Measurements from ENCODE around the gene CNDP2. TPM values are rescaled to one million over a fixed set of nuclear protein-coding genes. Genes with fewer than 3 reads are reported as not detected.

The CNDP2 gene
- total and polyA plus RNA-seq, 2 experiments from 2014 or later, result 79.2 to 114 TPM

GRCh38 chr18:74528913-74529312, 32.8 kb downstream of the CNDP2 start:
- Histone ChIP-seq H3K27ac (no peak overlapping the region), H3K4me1 (ENCODE audit: low read depth) (no peaks in the 10 kb centered on the region), H3K4me3 (no peak overlapping the region), H3K9me3 (ENCODE audit: low read depth) (no peaks in the 10 kb centered on the region), H3K27me3 (no peaks in the 10 kb centered on the region), H3K36me3 (no peaks in the 10 kb centered on the region)
- TF ChIP-seq, protein P1, sequence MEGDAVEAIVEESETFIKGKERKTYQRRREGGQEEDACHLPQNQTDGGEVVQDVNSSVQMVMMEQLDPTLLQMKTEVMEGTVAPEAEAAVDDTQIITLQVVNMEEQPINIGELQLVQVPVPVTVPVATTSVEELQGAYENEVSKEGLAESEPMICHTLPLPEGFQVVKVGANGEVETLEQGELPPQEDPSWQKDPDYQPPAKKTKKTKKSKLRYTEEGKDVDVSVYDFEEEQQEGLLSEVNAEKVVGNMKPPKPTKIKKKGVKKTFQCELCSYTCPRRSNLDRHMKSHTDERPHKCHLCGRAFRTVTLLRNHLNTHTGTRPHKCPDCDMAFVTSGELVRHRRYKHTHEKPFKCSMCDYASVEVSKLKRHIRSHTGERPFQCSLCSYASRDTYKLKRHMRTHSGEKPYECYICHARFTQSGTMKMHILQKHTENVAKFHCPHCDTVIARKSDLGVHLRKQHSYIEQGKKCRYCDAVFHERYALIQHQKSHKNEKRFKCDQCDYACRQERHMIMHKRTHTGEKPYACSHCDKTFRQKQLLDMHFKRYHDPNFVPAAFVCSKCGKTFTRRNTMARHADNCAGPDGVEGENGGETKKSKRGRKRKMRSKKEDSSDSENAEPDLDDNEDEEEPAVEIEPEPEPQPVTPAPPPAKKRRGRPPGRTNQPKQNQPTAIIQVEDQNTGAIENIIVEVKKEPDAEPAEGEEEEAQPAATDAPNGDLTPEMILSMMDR (IDR thresholded peaks at IDR 0.05; ENCODE audit: low read depth, low read length), result no peak
- DNase-seq (ENCODE audit: low read depth in 1 of 2, low spot score in 1 of 2), result no peak

- TF ChIP-seq, protein P1 (IDR thresholded peaks at IDR 0.05; ENCODE audit: low read depth, low read length), result no peak
- Histone ChIP-seq H3K4me1 (ENCODE audit: low read depth) (no peaks in the 10 kb centered on the region), H3K36me3 (no peaks in the 10 kb centered on the region), H3K9me3 (ENCODE audit: low read depth) (no peaks in the 10 kb centered on the region), H3K4me3 (no peak overlapping the region), H3K27ac (no peak overlapping the region), H3K27me3 (no peaks in the 10 kb centered on the region)
- no peak for DNase-seq (ENCODE audit: low read depth in 1 of 2, low spot score in 1 of 2)
These were observed 33.2 kb downstream of the CNDP2 start for GRCh38 chr18:74529378-74529777.

GRCh38 chr18:74529811-74530583, 33.8 kb downstream of the CNDP2 start:
- no peak for DNase-seq (ENCODE audit: low read depth in 1 of 2, low spot score in 1 of 2)
- H3K36me3 ChIP-seq, result no peaks in the 10 kb centered on the region
- TF ChIP-seq, protein P1 (IDR thresholded peaks at IDR 0.05; ENCODE audit: low read depth, low read length), result no peak
- H3K27ac ChIP-seq, result no peak overlapping the region
- H3K9me3 ChIP-seq (ENCODE audit: low read depth), result no peaks in the 10 kb centered on the region
- H3K4me1 ChIP-seq (ENCODE audit: low read depth), result no peaks in the 10 kb centered on the region
- no peak overlapping the region for H3K4me3 ChIP-seq
- H3K27me3 ChIP-seq, result no peaks in the 10 kb centered on the region

DNA sequence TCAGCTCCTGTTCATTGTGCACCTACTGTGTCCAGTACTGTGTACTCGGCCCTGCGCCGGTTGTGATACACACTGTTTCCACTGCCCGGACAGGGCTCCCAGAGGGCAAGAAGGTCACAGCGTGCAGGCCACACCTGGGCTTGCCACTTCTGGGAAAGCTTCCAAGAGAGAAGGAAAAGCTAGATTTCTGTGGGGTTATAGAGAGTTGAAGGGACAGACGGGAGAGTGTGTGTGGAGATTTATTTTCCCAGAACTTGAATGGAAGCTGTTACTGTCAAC, 34.4 kb downstream of the CNDP2 start:
- no peaks in the 10 kb centered on the region for H3K9me3 ChIP-seq (ENCODE audit: low read depth)
- no peaks in the 10 kb centered on the region for H3K27me3 ChIP-seq
- TF ChIP-seq, protein P1 (IDR thresholded peaks at IDR 0.05; ENCODE audit: low read depth, low read length), result no peak
- H3K27ac ChIP-seq, result no peak overlapping the region
- H3K4me3 ChIP-seq, result no peak overlapping the region
- no peaks in the 10 kb centered on the region for H3K36me3 ChIP-seq
- DNase-seq (ENCODE audit: low read depth in 1 of 2, low spot score in 1 of 2), result no peak
- no peaks in the 10 kb centered on the region for H3K4me1 ChIP-seq (ENCODE audit: low read depth)

DNA sequence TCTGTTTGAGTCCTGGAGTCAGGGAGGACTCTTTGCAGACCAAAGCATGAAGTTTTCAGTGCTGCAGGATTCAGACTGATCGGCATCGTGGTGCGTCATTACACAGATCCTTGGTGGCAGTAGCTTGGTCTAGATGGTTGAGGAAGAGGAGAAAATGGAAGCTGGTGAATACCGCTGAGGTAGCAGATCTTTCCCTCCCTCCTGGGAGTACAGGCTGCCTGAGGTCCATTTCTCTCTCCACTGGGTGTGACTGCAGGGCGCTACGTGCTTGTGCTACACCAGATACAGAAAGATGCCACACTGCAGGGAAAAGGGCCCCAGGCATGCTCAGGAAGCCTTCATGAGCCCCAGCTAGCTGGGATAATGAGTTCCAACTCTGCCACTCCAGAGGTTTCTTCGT, 34.9 kb downstream of the CNDP2 start:
- DNase-seq (ENCODE audit: low read depth in 1 of 2, low spot score in 1 of 2), result no peak
- Histone ChIP-seq H3K36me3 (no peaks in the 10 kb centered on the region), H3K27ac (no peak overlapping the region), H3K27me3 (no peaks in the 10 kb centered on the region), H3K4me1 (ENCODE audit: low read depth) (no peaks in the 10 kb centered on the region), H3K9me3 (ENCODE audit: low read depth) (no peaks in the 10 kb centered on the region), H3K4me3 (no peak overlapping the region)
- TF ChIP-seq, protein P1 (IDR thresholded peaks at IDR 0.05; ENCODE audit: low read depth, low read length), result no peak

All from cardiac muscle cell (in vitro differentiated cells and primary cell).